Heart left ventricle (tissue), 16 donors: ENCODE data around the gene TESMIN. TPM values are rescaled to one million over a fixed set of nuclear protein-coding genes. Genes with fewer than 3 reads are reported as not detected.
A peak's percentile ranks its signal among the peaks of the same experiment; 100 is the strongest.

Source experiments
- ATAC-seq, 4 donors: fragments of 200-7000 bp; cut with Tn5 transposase; one replicate each; pipeline ENCODE4 v1.9.1; 2020 to 2022; ENCODE audit warnings: moderate library complexity in 4 of 4, mild to moderate bottlenecking in 3 of 4, moderate number of reproducible peaks in 1 of 4
- DNase-seq, 5 donors: peaks; one replicate each; pipeline ENCODE4 v3.0.0-alpha.2; 2020
- H3K27ac ChIP-seq, 12 donors: fragments of 200-600 bp; sonication (generic) in 4 of 12; one replicate each; pipeline versions ENCODE4 v1.5.0 to v1.8.0; 2016 to 2022; ENCODE audit warnings: mild to moderate bottlenecking in 2 of 12
- H3K27me3 ChIP-seq, 9 donors: fragments of 200-600 bp; sonication (generic) in 2 of 9; one replicate each; pipeline versions ENCODE4 v1.5.1 to v1.8.0; 2016 to 2022; ENCODE audit warnings: mild to moderate bottlenecking in 3 of 9
- H3K36me3 ChIP-seq, 9 donors: fragments of 200-600 bp; sonication (generic) in 2 of 9; one replicate each; pipeline versions ENCODE4 v1.5.0 to v1.8.0; 2018 to 2022; ENCODE audit warnings: mild to moderate bottlenecking in 2 of 9
- H3K4me1 ChIP-seq, 12 donors: fragments of 200-600 bp; sonication (generic) in 4 of 12; one replicate each; pipeline versions ENCODE4 v1.5.0 to v1.8.0; 2016 to 2022; ENCODE audit warnings: mild to moderate bottlenecking in 3 of 12
- H3K4me3 ChIP-seq, 12 donors: fragments of 200-600 bp; sonication (generic) in 4 of 12; one replicate each; pipeline versions ENCODE4 v1.5.0 to v1.8.0; 2017 to 2022; ENCODE audit warnings: mild to moderate bottlenecking in 9 of 12, moderate library complexity in 4 of 12
- H3K9me3 ChIP-seq, 12 donors: fragments of 200-600 bp; sonication (generic) in 4 of 12; one replicate each; pipeline versions ENCODE4 v1.5.0 to v1.8.0; 2016 to 2022; ENCODE audit warnings: mild to moderate bottlenecking in 1 of 12
- CTCF ChIP-seq, 12 donors: fragments of 200-600 bp; sonication (generic) in 4 of 12; IDR thresholded peaks; one replicate each; pipeline versions ENCODE4 v1.5.0 to v1.8.0; 2018 to 2022; ENCODE audit warnings: antibody characterized with exemption in 12 of 12, mild to moderate bottlenecking in 5 of 12
- POLR2A ChIP-seq, 2 donors: fragments of 450-650 bp; IDR thresholded peaks; one replicate each; pipeline ENCODE4 v1.6.1; 2017; ENCODE audit warnings: antibody characterized with exemption in 2 of 2, mild to moderate bottlenecking in 2 of 2, moderate library complexity in 2 of 2
- WGBS, 4 donors: extraction: QIAGEN DNeasy Blood & Tissue Kit in 2 of 4; methylation state at CpG; one replicate each; pipeline versions ENCODE4 v1.1.5 to v1.1.7; 2013 to 2018; 5-methylcytosine and 5-hydroxymethylcytosine counted together
- intact Hi-C, 10 donors: fragments of 100-400 bp; cut with DNase I; formaldehyde crosslinking; loops; one replicate each; pipeline versions ENCODE4 v1.11.1 to v1.14.2; 2022
- polyA plus RNA-seq, 2 donors: library from polyadenylated mRNA; stranded (reverse); fragments of 200-250 nt; gene quantifications; one replicate each; pipeline ENCODE4 v1.2.3, GENCODE V29; 2013
- total RNA-seq, 9 donors: library from RNA; depleted of rRNA in 2 of 9; stranded (reverse); fragments of >200 nt in 2 of 9; fragmentation: NEBNext Ultra II Directional in 3 of 9; extraction: Animal tissue kit (Norgen Biotek cat#: 25700) in 3 of 9; gene quantifications; one replicate each; pipeline versions ENCODE4 v1.1.0 to v1.2.4, GENCODE V29; 2016 to 2023
- donor health status: ischemic (EF 13 %, LVEDD 7.1; RV severe dilation, severe dysfunction).
- donor health status: healthy with polysubstance abuse.
- donor health status: DM: no; HTN: yes; CAD: no.
- donor health status: DM: no; HTN: no; CAD: no.
- donor health status: ischemic (EF 25% LVEDD 6.9; RV normal size, moderate dysfunction).
- donor health status: ischemic (EF 25% LVEDD 5.7; RV mildly dilated, moderate dysfunction).
- donor health status: healthy.
- donor health status: DM: yes; HTN: yes; CAD: no.
- donor health status: ischemic (EF 35%, LVEDD 5.7; RV mildly dilated, moderate dysfunction).
- donor health status: nonischemic (EF 11% LVEDD 7.7; RV severe dilation, severe dysfunction).
- donor health status: DM: yes; HTN: yes; CAD: no.
- donor health status: PGD.
- donor health status: ischemic (EF 29% LVEDD 5.4; RV normal size, mild dysfunction).
- donor health status: nonischemic (EF 23%, LVEDD 6.1; RV moderate dilation, normal function).

Gene TESMIN
- total and polyA plus RNA-seq, 11 donors, result 0.12 to 2.0 (median 0.42) TPM; not detected in 1

- ATAC-seq, result peak; percentile 54 to 85 (median 77)
- TF ChIP-seq CTCF (IDR thresholded peaks at IDR 0.05) (no peak), POLR2A (IDR thresholded peaks at IDR 0.05) (no peak)
- Histone ChIP-seq H3K4me1 (peaks cover 0 to 36% (median 5%) of the 10 kb centered on the region in 12 donors), H3K27ac (peak overlapping the region in 6 of 12 donors; percentile 18 to 55 (median 46)), H3K4me3 (no peak overlapping the region), H3K9me3 (no peaks in the 10 kb centered on the region), H3K36me3 (peaks cover 0 to 99% (median 89%) of the 10 kb centered on the region in 9 donors), H3K27me3 (no peaks in the 10 kb centered on the region)
- peak; percentile 55 to 83 (median 80) for DNase-seq
- WGBS, 4 donors, result 27 to 50% (median 31%) methylated on average over 2 to 4 of the region's 4 CpGs
- intact Hi-C loops, result loop anchor here in 2 of 10 donors (2.0 to 5.0 kb wide), 2 partner anchors 56 to 58 kb away; no protein-coding TSS in a partner anchor
Measured at GRCh38 chr11:68780829-68781228, 29.5 kb upstream of the TESMIN start.

GRCh38 chr11:68778205-68778604 lies 26.9 kb upstream of the TESMIN start:
- intact Hi-C loops, result no loop called here
- DNase-seq (peak in 2 of 5 donors; percentile 54 to 59), ATAC-seq (peak; percentile 40 to 56 (median 49))
- H3K9me3 ChIP-seq, result no peaks in the 10 kb centered on the region
- no peaks in the 10 kb centered on the region for H3K27me3 ChIP-seq
- H3K27ac ChIP-seq, result peak overlapping the region in 8 of 12 donors; percentile 4 to 51 (median 29)
- H3K4me1 ChIP-seq, result peaks cover 0 to 28% (median 4%) of the 10 kb centered on the region in 12 donors
- TF ChIP-seq POLR2A (IDR thresholded peaks at IDR 0.05), result no peak
- peaks cover 0 to 100% (median 94%) of the 10 kb centered on the region in 9 donors for H3K36me3 ChIP-seq
- no peak overlapping the region for H3K4me3 ChIP-seq
- WGBS, 4 donors, result 50 to 71% (median 59%) methylated on average over 7 of the region's 7 CpGs

GRCh38 chr11:68776442-68777235 lies 25.3 kb upstream of the TESMIN start:
- Histone ChIP-seq H3K27me3 (no peaks in the 10 kb centered on the region), H3K4me3 (no peak overlapping the region), H3K27ac (no peak overlapping the region), H3K36me3 (peaks cover 0 to 100% (median 98%) of the 10 kb centered on the region in 9 donors), H3K9me3 (no peaks in the 10 kb centered on the region), H3K4me1 (peaks cover 0 to 21% (median 3%) of the 10 kb centered on the region in 12 donors)
- TF ChIP-seq CTCF (IDR thresholded peaks at IDR 0.05), result no peak
- TF ChIP-seq POLR2A (IDR thresholded peaks at IDR 0.05), result no peak
- DNase-seq, result no peak
- no peak for ATAC-seq
- intact Hi-C loops, result no loop called here
- 87 to 91% (median 89%) methylated on average over 20 of the region's 20 CpGs for WGBS, 4 donors

GRCh38 chr11:68775951-68776388 lies 24.6 kb upstream of the TESMIN start:
- H3K27ac ChIP-seq, result no peak overlapping the region
- H3K27me3 ChIP-seq, result no peaks in the 10 kb centered on the region
- no peak overlapping the region for H3K4me3 ChIP-seq
- peaks cover 0 to 100% (median 98%) of the 10 kb centered on the region in 9 donors for H3K36me3 ChIP-seq
- WGBS, 4 donors, result 88 to 93% (median 92%) methylated on average over 4 of the region's 4 CpGs
- TF ChIP-seq POLR2A (IDR thresholded peaks at IDR 0.05) (no peak), CTCF (IDR thresholded peaks at IDR 0.05) (no peak)
- DNase-seq (no peak), ATAC-seq (no peak)
- H3K9me3 ChIP-seq, result no peaks in the 10 kb centered on the region
- H3K4me1 ChIP-seq, result peaks cover 0 to 18% (median 2%) of the 10 kb centered on the region in 12 donors
- intact Hi-C loops, result no loop called here
